T-cell (primary cell): Measurements from ENCODE around the gene ARMC8. TPM values are rescaled to one million over a fixed set of nuclear protein-coding genes. Genes with fewer than 3 reads are reported as not detected.

Experiments
- ATAC-seq, 4 experiments: fragments of 200-7000 bp in 3 of 4; fragments of 150-1000 bp in 1 of 4; cut with Tn5 transposase; replicated peaks in 1 of 4; 1 replicate in 3 of 4; 2 replicates in 1 of 4; pipeline ENCODE4 v1.10.0; 2021; ENCODE audit warnings: moderate library complexity in 3 of 4, mild to moderate bottlenecking in 2 of 4, moderate number of reproducible peaks in 1 of 4
- CTCF ChIA-PET, 2 donors: fragments of 300-600 bp; sonication (Branson Sonifier 250); formaldehyde crosslinking; loops; one replicate each; lab custom pipeline; 2022; ENCODE audit warnings: antibody characterized with exemption in 2 of 2; lab: Charles Lee
- POLR2A ChIA-PET, 2 donors: fragments of 300-600 bp; sonication (Branson Sonifier 250); formaldehyde crosslinking; loops; one replicate each; lab custom pipeline; 2022; ENCODE audit warnings: antibody characterized with exemption in 2 of 2; lab: Charles Lee
- DNase-seq, 35 experiments: peaks; one replicate each; pipeline versions ENCODE4 v3.0.0 to v3.0.0-alpha.2; 2013 to 2023
- H3K27ac ChIP-seq: one replicate; pipeline ENCODE4 v1.5.1; 2013; ENCODE audit warnings: low read length
- H3K27me3 ChIP-seq, 2 experiments: replicated peaks in 1 of 2; 1 replicate in 1 of 2; 2 replicates in 1 of 2; pipeline versions ENCODE4 v1.6.1 to v1.7.0; 2013; ENCODE audit warnings: low read length in 1 of 2, mixed read lengths in 1 of 2; ENCODE audit not compliant: control insufficient read depth in 2 of 2, insufficient read depth in 2 of 2; ENCODE audit errors: extremely low read depth in 1 of 2
- H3K36me3 ChIP-seq, 2 donors: 1 replicate in 1 of 2; 2 replicates in 1 of 2; pipeline versions ENCODE4 v1.6.1 to v1.7.0; 2013; ENCODE audit warnings: low read length in 1 of 2; ENCODE audit not compliant: control insufficient read depth in 2 of 2, insufficient read depth in 1 of 2; ENCODE audit errors: extremely low read depth in 1 of 2
- H3K4me1 ChIP-seq, 2 experiments: 1 replicate in 1 of 2; 2 replicates in 1 of 2; pipeline versions ENCODE4 v1.6.1 to v1.7.0; 2013; ENCODE audit warnings: low read length in 2 of 2, mixed read lengths in 1 of 2; ENCODE audit not compliant: insufficient read depth in 2 of 2, control insufficient read depth in 1 of 2; ENCODE audit errors: extremely low read depth in 1 of 2
- H3K4me3 ChIP-seq, 2 donors: 1 replicate in 1 of 2; 2 replicates in 1 of 2; pipeline versions ENCODE4 v1.5.1 to v1.7.0; 2013; ENCODE audit warnings: mild to moderate bottlenecking in 2 of 2, low read length in 1 of 2, moderate library complexity in 1 of 2; ENCODE audit not compliant: control insufficient read depth in 1 of 2; ENCODE audit errors: extremely low read depth in 1 of 2
- H3K9me3 ChIP-seq: 2 replicates; pipeline ENCODE4 v1.7.0; 2013
- H3K27ac Mint-ChIP-seq, 2 donors: one replicate each; pipeline ENCODE4 v1.8.0; 2020 to 2021; ENCODE audit warnings: mild to moderate bottlenecking in 2 of 2, mixed read lengths in 2 of 2
- H3K27me3 Mint-ChIP-seq, 2 donors: one replicate each; pipeline ENCODE4 v1.8.0; 2021 to 2022; ENCODE audit warnings: mixed read lengths in 2 of 2
- H3K36me3 Mint-ChIP-seq: one replicate; pipeline ENCODE4 v1.8.0; 2021; ENCODE audit warnings: mixed read lengths
- H3K4me1 Mint-ChIP-seq, 3 donors: one replicate each; pipeline ENCODE4 v1.8.0; 2020 to 2022; ENCODE audit warnings: mixed read lengths in 3 of 3, mild to moderate bottlenecking in 1 of 3
- H3K4me3 Mint-ChIP-seq, 3 donors: one replicate each; pipeline ENCODE4 v1.8.0; 2020 to 2022; ENCODE audit warnings: mild to moderate bottlenecking in 3 of 3, mixed read lengths in 3 of 3, moderate library complexity in 3 of 3
- H3K9me3 Mint-ChIP-seq, 3 donors: one replicate each; pipeline ENCODE4 v1.8.0; 2020 to 2022; ENCODE audit warnings: mixed read lengths in 3 of 3
- WGBS: methylation state at CpG from one replicate; pipeline ENCODE4 v1.1.5; 2013; ENCODE audit warnings: missing lambda C conversion rate; ENCODE audit not compliant: insufficient coverage; 5-methylcytosine and 5-hydroxymethylcytosine counted together
- total RNA-seq, 35 experiments: library from RNA in 6 of 35; stranded (reverse) in 6 of 35; fragments of 120-200 nt in 1 of 35; gene quantifications; one replicate each; pipeline versions ENCODE4 v1.2.1 to v1.2.4 and lab custom pipeline; 2013 to 2026

The ARMC8 gene
- total RNA-seq, 5 donors from 2014 or later (not counting 1 experiment from before 2014, with no cell fraction given): 55.0 to 79.8 (median 58.6) TPM

GRCh38 chr3:138307899-138308298 lies 120.8 kb downstream of the ARMC8 start:
- Histone ChIP-seq H3K4me1 (no peaks in the 10 kb centered on the region), H3K27ac (no peak overlapping the region), H3K4me3 (no peak overlapping the region), H3K9me3 (peaks cover 8% of the 10 kb centered on the region), H3K36me3 (no peaks in the 10 kb centered on the region), H3K27me3 (peaks cover 0 to 2% of the 10 kb centered on the region in 2 experiments)
- no peak overlapping the region for H3K4me3 Mint-ChIP-seq
- peaks cover 0 to 5% of the 10 kb centered on the region in 2 donors for H3K27me3 Mint-ChIP-seq
- 84% methylated on average over 5 of the region's 5 CpGs for WGBS
- CTCF ChIA-PET: no interaction called here
- DNase-seq: no peak
- H3K4me1 Mint-ChIP-seq: no peaks in the 10 kb centered on the region
- no peak overlapping the region for H3K27ac Mint-ChIP-seq
- POLR2A ChIA-PET: no interaction called here
- H3K36me3 Mint-ChIP-seq: peaks cover 23% of the 10 kb centered on the region
- peaks cover 24 to 41% (median 28%) of the 10 kb centered on the region in 3 donors for H3K9me3 Mint-ChIP-seq
- ATAC-seq: no peak

- no peaks in the 10 kb centered on the region for H3K36me3 ChIP-seq
- no peak for DNase-seq
- peaks cover 8% of the 10 kb centered on the region for H3K9me3 ChIP-seq
- no peak overlapping the region for H3K27ac Mint-ChIP-seq
- peaks cover 24 to 41% (median 28%) of the 10 kb centered on the region in 3 donors for H3K9me3 Mint-ChIP-seq
- no peaks in the 10 kb centered on the region for H3K4me1 ChIP-seq
- no peaks in the 10 kb centered on the region for H3K4me1 Mint-ChIP-seq
- H3K36me3 Mint-ChIP-seq: peaks cover 23% of the 10 kb centered on the region
- no peak overlapping the region for H3K27ac ChIP-seq
- H3K4me3 Mint-ChIP-seq: no peak overlapping the region
- ChIA-PET CTCF (interaction anchor here in 1 of 2 donors (0.6 to 0.7 kb wide), 2 partner anchors 12 to 350 kb away, joined by 4 to 7 read pairs; no protein-coding TSS in a partner anchor), POLR2A (no interaction called here)
- no peak for ATAC-seq
- H3K4me3 ChIP-seq: no peak overlapping the region
- peaks cover 0 to 5% of the 10 kb centered on the region in 2 donors for H3K27me3 Mint-ChIP-seq
- H3K27me3 ChIP-seq: peaks cover 0 to 2% of the 10 kb centered on the region in 2 experiments
Measured at GRCh38 chr3:138308783-138309182, 121.7 kb downstream of the ARMC8 start.

GRCh38 chr3:138310494-138310893 lies 123.4 kb downstream of the ARMC8 start:
- Mint-ChIP-seq H3K9me3 (peaks cover 24 to 41% (median 28%) of the 10 kb centered on the region in 3 donors), H3K4me1 (no peaks in the 10 kb centered on the region), H3K4me3 (no peak overlapping the region), H3K27ac (no peak overlapping the region), H3K36me3 (peaks cover 20% of the 10 kb centered on the region), H3K27me3 (peaks cover 0 to 5% of the 10 kb centered on the region in 2 donors)
- Histone ChIP-seq H3K9me3 (peaks cover 8% of the 10 kb centered on the region), H3K27me3 (peaks cover 0 to 2% of the 10 kb centered on the region in 2 experiments), H3K4me3 (no peak overlapping the region), H3K36me3 (no peaks in the 10 kb centered on the region), H3K27ac (no peak overlapping the region), H3K4me1 (no peaks in the 10 kb centered on the region)
- POLR2A ChIA-PET: no interaction called here
- CTCF ChIA-PET: no interaction called here
- no peak for DNase-seq
- no CpG with 5 or more reads among the region's 4 CpGs for WGBS
- no peak for ATAC-seq

GRCh38 chr3:138314751-138315150 lies 127.7 kb downstream of the ARMC8 start:
- Histone ChIP-seq H3K9me3 (peaks cover 3% of the 10 kb centered on the region), H3K4me1 (no peaks in the 10 kb centered on the region), H3K27ac (no peak overlapping the region), H3K4me3 (no peak overlapping the region), H3K36me3 (no peaks in the 10 kb centered on the region), H3K27me3 (no peaks in the 10 kb centered on the region)
- Mint-ChIP-seq H3K4me3 (no peak overlapping the region), H3K36me3 (peaks cover 9% of the 10 kb centered on the region), H3K4me1 (no peaks in the 10 kb centered on the region), H3K27ac (no peak overlapping the region), H3K9me3 (peaks cover 17 to 26% (median 20%) of the 10 kb centered on the region in 3 donors), H3K27me3 (no peaks in the 10 kb centered on the region)
- ChIA-PET CTCF (interaction anchor here in 1 of 2 donors (1.2 kb wide), 1 partner anchor 16 kb away, joined by 3 read pairs; no protein-coding TSS in a partner anchor), POLR2A (no interaction called here)
- WGBS: no CpG with 5 or more reads among the region's 1 CpG
- ATAC-seq (no peak), DNase-seq (no peak)

- Mint-ChIP-seq H3K27me3 (no peaks in the 10 kb centered on the region), H3K27ac (no peak overlapping the region), H3K4me1 (peaks cover 10 to 15% (median 14%) of the 10 kb centered on the region in 3 donors), H3K9me3 (peaks cover 0 to 2% (median 1%) of the 10 kb centered on the region in 3 donors), H3K36me3 (no peaks in the 10 kb centered on the region), H3K4me3 (no peak overlapping the region)
- H3K36me3 ChIP-seq: no peaks in the 10 kb centered on the region
- peaks cover 4 to 10% of the 10 kb centered on the region in 2 experiments for H3K4me1 ChIP-seq
- H3K27me3 ChIP-seq: no peaks in the 10 kb centered on the region
- POLR2A ChIA-PET: interaction anchor here in 1 of 2 donors (0.8 kb wide), 1 partner anchor 25 kb away, joined by 3 read pairs; no protein-coding TSS in a partner anchor
- H3K27ac ChIP-seq: no peak overlapping the region
- no CpG with 5 or more reads among the region's 1 CpG for WGBS
- H3K9me3 ChIP-seq: no peaks in the 10 kb centered on the region
- no peak overlapping the region for H3K4me3 ChIP-seq
- DNase-seq (no peak), ATAC-seq (no peak)
- CTCF ChIA-PET: interaction anchor here in 1 of 2 donors (0.9 kb wide), 1 partner anchor 8 kb away, joined by 5 read pairs; no protein-coding TSS in a partner anchor
Measured at GRCh38 chr3:138317687-138318086, 130.6 kb downstream of the ARMC8 start.

GRCh38 chr3:138323971-138324370 lies 136.9 kb downstream of the ARMC8 start:
- DNase-seq: no peak
- CTCF ChIA-PET: no interaction called here
- H3K4me1 ChIP-seq: peaks cover 14 to 22% of the 10 kb centered on the region in 2 experiments
- Mint-ChIP-seq H3K36me3 (no peaks in the 10 kb centered on the region), H3K27me3 (no peaks in the 10 kb centered on the region), H3K9me3 (no peaks in the 10 kb centered on the region), H3K4me3 (no peak overlapping the region), H3K27ac (no peak overlapping the region), H3K4me1 (peaks cover 42 to 47% (median 42%) of the 10 kb centered on the region in 3 donors)
- no peak for ATAC-seq
- no peaks in the 10 kb centered on the region for H3K36me3 ChIP-seq
- no peak overlapping the region for H3K4me3 ChIP-seq
- no CpG with 5 or more reads among the region's 4 CpGs for WGBS
- no peak overlapping the region for H3K27ac ChIP-seq
- H3K27me3 ChIP-seq: no peaks in the 10 kb centered on the region
- POLR2A ChIA-PET: no interaction called here
- H3K9me3 ChIP-seq: no peaks in the 10 kb centered on the region
